GM19240 (cell line): Measurements from ENCODE around the gene SLN.
"Not testable (repeated sequence)": the region's sequence is repeated elsewhere in the genome, so short reads cannot be mapped to it uniquely, and the experiment has no call there.

Experiments
- DNase-seq: peaks from one replicate; pipeline ENCODE4 v3.0.0; 2011; ENCODE audit warnings: low spot score; ENCODE audit not compliant: insufficient read length

Gene SLN

GRCh38 chr11:107711861-107712755 is at the start of gene SLN:
TSS of gene SLN (minus strand) at chr11:107712056.
- DNase-seq, result no peak

DNA sequence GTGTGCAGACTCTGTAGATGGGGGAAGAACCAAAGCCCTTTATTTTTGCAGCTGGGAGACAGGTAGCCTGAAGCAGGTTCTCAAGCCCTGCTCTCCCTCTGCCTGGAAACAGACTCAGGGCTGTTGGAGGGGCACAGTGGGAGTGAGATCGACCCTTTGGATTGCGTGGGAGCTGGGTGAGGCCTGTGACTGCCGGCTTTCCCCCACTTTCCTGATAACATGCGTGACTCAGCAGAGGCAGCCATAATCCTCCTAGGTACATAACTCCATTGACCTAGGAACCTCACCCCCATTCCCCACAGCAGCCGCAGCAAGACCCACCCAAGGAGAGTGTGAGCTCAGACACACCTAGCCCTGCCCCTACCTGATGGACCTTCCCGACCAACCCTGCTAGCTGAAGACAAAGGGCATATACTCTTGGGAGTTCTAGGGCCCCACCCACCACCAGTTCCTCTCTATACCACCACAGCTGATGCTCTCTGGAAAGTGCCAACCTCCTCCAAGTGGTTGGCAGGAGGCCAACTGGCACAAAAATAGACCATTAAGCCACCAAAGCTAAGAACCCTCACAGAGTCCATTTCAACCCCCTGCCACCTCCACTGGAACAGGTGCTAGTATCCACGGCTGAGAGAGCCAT is 47.0 kb upstream of the SLN start:
- DNase-seq, result not testable (repeated sequence)

- no peak for DNase-seq
These were observed 45.8 kb upstream of the SLN start for GRCh38 chr11:107757661-107758060.

DNA sequence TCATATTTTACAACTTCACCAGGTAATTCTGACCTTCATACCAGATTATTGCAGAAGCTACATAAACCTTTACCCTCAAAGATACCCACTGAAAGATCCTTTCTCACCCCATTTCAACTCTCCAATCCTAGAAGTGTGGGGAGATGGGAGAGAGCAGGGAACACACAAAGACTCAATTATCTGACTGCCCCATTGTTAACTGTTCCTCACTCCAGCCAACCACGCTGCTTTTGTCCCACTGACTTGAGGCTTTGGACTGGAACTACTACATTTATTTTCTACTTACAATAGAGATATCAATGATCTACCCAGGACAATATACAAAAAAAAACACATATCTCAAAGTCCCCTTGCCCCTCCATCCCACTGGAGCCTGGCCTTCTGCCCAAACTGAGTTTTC is 44.7 kb upstream of the SLN start:
- DNase-seq, result no peak

GRCh38 chr11:107752949-107753822 is 41.3 kb upstream of the SLN start:
- DNase-seq, result no peak

DNA sequence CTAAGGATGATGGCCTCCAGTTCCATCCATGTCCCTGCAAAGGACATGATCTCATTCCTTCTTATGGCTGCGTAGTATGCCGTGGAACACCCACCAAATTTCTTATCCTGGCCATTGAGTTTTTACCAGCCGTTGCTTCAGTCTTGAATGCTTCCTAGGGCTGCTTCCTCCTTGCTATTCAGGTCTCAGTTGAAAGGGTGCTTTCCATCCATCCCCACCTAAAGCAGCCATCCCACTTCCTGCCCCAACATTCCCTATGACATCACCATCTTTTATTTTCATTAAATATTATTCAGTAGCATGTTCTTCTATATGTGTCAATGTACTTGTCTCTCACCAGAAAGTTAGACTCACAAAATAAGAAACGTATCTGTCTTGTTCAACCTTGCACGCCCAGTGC is 40.7 kb upstream of the SLN start:
- DNase-seq, result no peak

GRCh38 chr11:107751082-107751481 is 39.2 kb upstream of the SLN start:
- no peak for DNase-seq

GRCh38 chr11:107750313-107750712 is 38.5 kb upstream of the SLN start:
- DNase-seq, result no peak

DNA sequence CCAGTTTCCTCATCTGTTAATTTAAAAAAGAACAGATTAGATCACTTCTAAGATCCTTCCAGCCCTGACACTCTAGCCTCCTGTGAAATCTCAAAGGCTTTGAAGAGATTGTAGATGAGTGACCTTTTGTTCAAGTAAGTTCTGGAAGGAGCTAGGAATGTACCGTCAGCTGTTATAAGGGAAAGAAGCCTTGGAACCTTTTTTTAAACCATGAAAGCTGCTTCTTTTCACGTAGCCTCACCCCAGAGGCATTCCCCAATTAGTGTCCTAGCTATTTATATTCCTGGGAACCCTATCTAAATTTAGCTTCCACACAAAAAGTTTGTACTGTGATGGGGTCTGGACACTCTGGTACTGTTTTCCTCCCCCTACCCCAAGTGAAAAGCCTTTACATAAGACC is 35.8 kb upstream of the SLN start:
- no peak for DNase-seq

GRCh38 chr11:107744736-107745135 is 32.9 kb upstream of the SLN start:
- no peak for DNase-seq

GRCh38 chr11:107743191-107743590 is 31.3 kb upstream of the SLN start:
- DNase-seq, result no peak

GRCh38 chr11:107741044-107741823 is 29.4 kb upstream of the SLN start:
- DNase-seq, result no peak

DNA sequence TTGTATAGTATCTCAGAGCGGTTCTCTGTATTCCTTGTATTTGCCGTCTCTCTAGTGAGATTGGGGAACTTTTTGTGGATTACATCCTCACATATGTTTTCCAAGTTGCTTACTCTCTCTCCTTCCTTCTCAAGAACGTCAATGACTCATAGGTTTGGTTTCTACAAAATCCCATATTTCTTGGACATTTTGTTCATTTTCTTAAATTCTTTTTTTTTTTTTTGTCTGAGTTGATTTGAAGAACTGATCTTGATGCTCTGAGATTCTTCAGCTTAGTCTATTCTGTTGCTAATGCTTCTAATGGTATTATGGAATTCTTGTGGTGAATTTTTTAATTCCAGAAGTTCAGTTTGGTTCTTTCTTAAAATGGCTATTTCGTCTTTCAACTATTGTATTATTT is 28.4 kb upstream of the SLN start:
- DNase-seq, result no peak

- DNase-seq, result no peak
These were observed 24.7 kb upstream of the SLN start for GRCh38 chr11:107736546-107736945.

GRCh38 chr11:107733518-107733917 is 21.7 kb upstream of the SLN start:
- no peak for DNase-seq

GRCh38 chr11:107732689-107733051 is 20.8 kb upstream of the SLN start:
- no peak for DNase-seq

DNA sequence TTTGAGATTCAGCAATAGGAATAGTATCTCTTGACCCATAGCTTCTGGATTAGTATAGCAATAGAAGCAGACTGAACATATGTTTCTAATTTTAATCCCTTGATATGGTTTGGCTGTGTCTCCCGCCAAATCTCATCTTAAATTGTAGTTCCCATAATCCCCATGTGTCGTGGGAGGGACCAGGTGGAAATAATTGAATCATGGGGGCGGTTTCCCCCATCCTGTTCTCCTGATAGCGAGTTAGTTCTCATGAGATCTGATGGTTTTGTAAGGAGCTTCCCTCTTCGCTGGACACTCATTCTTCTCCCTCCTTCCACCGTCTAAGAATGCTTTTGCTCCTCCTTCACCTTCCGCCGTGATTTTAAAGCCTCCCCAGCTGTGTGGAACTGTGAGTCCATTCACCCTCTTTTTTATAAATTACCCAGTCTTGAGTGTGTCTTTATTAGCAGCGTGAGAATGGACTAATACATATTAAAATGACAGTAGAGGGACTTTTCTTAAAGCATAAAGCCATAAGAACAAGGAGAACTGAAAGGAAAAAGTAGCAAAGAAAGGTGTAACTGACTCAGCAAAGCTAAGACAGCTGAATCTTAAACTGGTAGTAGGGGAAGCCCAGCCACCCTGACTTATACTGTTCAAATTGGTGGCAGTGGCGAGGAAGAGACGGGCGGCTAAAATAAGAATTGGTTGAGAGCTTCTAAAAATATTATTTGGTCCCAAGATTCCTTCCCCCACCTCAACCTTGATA is 20.3 kb upstream of the SLN start:
- DNase-seq, result no peak

DNA sequence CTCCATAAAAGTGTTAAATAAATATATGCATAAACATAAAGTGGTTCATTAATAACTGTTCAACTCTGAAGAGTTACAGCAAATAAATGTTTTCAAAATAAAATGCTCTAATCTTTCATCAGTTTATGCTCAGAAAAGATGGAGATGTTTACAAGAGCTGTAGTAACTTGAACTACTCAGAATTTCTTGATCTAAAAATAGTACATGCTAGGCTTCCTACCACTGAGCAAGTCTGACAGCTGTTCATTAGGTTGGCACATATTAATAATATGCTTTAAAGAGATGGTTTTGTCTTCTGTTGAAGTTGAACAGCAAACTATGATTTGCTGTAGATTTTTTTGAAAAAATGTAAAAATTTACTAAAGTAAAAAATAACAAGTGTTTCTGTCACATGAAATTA is 10.8 kb upstream of the SLN start:
- no peak for DNase-seq

DNA sequence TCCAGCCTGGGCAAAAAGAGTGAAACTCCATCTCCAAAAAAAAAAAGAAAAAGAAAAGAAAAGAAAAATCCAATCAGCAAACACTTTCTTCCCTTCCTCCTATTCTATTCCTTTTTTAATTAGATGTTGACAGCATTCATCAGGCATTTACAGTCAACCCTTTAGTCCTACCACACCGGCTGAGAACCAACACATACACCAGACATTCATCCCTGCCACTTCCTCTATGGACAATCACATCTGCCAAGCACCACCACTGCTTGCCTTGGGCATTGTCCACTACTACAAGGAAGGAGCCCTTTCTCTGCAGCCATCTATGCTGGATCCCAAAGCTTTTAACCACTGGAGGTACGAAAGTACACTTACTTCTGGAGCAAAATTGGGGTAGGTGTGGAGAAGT is 9.4 kb upstream of the SLN start:
- no peak for DNase-seq

DNA sequence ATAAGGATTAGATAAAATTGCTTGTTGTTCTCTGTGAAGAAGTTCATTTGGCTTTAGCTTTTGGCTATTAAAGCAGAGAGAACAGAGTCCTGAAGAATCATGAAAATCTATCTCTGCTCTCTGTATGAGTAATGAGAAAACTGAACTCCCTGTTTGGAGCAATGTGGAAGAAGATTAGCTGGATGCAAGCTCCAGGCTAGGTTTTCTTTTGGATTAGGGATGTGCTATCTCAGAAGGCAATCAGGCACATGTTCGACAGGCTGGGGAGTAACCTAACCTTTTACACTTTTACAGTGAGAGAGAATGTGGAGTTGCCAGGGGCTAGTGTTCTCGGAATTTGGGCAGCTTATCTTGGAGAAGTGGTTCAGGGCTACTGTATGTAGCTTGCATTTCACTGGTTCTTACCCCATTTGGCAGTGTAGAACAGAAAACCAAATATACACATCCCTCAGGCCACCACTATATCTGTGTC is 8.5 kb upstream of the SLN start:
- DNase-seq, result no peak
